ENCODE results near the gene ASF1A. TPM values are rescaled to one million over a fixed set of nuclear protein-coding genes. Genes with fewer than 3 reads are reported as not detected.
A peak's percentile ranks its signal among the peaks of the same experiment; 100 is the strongest.

Gene ASF1A
- total RNA-seq (10 to 100 TPM in 3 of 5 donors, 1 to 10 TPM in 1, under 1 TPM in 1; 0.87 to 39.7 (median 17.9) TPM), polyA plus RNA-seq (10 to 100 TPM; 13.5 to 15.1 (median 13.9) TPM)
- long read RNA-seq, donor 1, transcript ASF1A-201 (4 exons, 2,362 nt), result major isoform, 5 of 5 reads
- long read RNA-seq, donor 1, partial matches to known transcripts, result 0 of 5 reads
- long read RNA-seq, donor 1, other reads (novel, unspliced or antisense), result 0 of 5 reads
- long read RNA-seq, donor 2, transcript ASF1A-201 (4 exons, 2,362 nt), result major isoform, 7 of 7 reads
- long read RNA-seq, donor 2, partial matches to known transcripts, result 0 of 7 reads
- long read RNA-seq, donor 2, other reads (novel, unspliced or antisense), result 0 of 7 reads
- long read RNA-seq, donor 3, transcript ASF1A-201 (4 exons, 2,362 nt), result major isoform, 7 of 7 reads
- long read RNA-seq, donor 3, partial matches to known transcripts, result 0 of 7 reads
- long read RNA-seq, donor 3, other reads (novel, unspliced or antisense), result 0 of 7 reads
- long read RNA-seq, donor 4, result 0 reads
- long read RNA-seq, donor 5, transcript ASF1A-201 (4 exons, 2,362 nt), result major isoform, 15 of 15 reads
- long read RNA-seq, donor 5, partial matches to known transcripts, result 0 of 15 reads
- long read RNA-seq, donor 5, other reads (novel, unspliced or antisense), result 0 of 15 reads
- long read RNA-seq, donor 6, transcript ASF1A-201 (4 exons, 2,362 nt), result major isoform, 25 of 26 reads
- long read RNA-seq, donor 6, partial matches to known transcripts, result 0 of 26 reads
- long read RNA-seq, donor 6, other reads (novel, unspliced or antisense), result 0 of 26 reads
- long read RNA-seq, donor 7, transcript ASF1A-201 (4 exons, 2,362 nt), result major isoform, 9 of 9 reads
- long read RNA-seq, donor 7, partial matches to known transcripts, result 0 of 9 reads
- long read RNA-seq, donor 7, other reads (novel, unspliced or antisense), result 0 of 9 reads
- long read RNA-seq, donor 8, transcript ASF1A-201 (4 exons, 2,362 nt), result major isoform, 16 of 16 reads
- long read RNA-seq, donor 8, partial matches to known transcripts, result 0 of 16 reads
- long read RNA-seq, donor 8, other reads (novel, unspliced or antisense), result 0 of 16 reads
- long read RNA-seq, donor 9, transcript ASF1A-201 (4 exons, 2,362 nt), result major isoform, 13 of 13 reads
- long read RNA-seq, donor 9, partial matches to known transcripts, result 0 of 13 reads
- long read RNA-seq, donor 9, other reads (novel, unspliced or antisense), result 0 of 13 reads
- long read RNA-seq, donor 10, partial matches to known transcripts, result 0 of 3 reads
- long read RNA-seq, donor 10, other reads (novel, unspliced or antisense), result 0 of 3 reads

GRCh38 chr6:118893807-118894424 is at the start of gene ASF1A:
Gene ASF1A, plus strand, starts transcription at chr6:118894152. Its CDS starts 262 bp downstream, at chr6:118894414.
- peak; percentile 97 to 99 for DNase-seq
- Histone ChIP-seq H3K27ac (peak within 1 kb of the TSS; percentile 95 to 98 (median 97)), H3K27me3 (no peaks in the 10 kb centered on the region), H3K9me3 (no peaks in the 10 kb centered on the region), H3K4me3 (peak within 1 kb of the TSS; percentile 70 to 89 (median 82)), H3K4me1 (peaks cover 14 to 59% (median 40%) of the 10 kb centered on the region in 4 donors), H3K36me3 (peaks cover 0 to 5% (median 0%) of the 10 kb centered on the region in 4 donors)
- TF ChIP-seq EP300 (IDR thresholded peaks at IDR 0.05) (no peak), POLR2AphosphoS5 (IDR thresholded peaks at IDR 0.05) (peak; percentile 73 to 93 (median 88)), POLR2A (IDR thresholded peaks at IDR 0.05) (peak in 2 of 4 donors; percentile 32 to 65)
- TF ChIP-seq, protein P1, sequence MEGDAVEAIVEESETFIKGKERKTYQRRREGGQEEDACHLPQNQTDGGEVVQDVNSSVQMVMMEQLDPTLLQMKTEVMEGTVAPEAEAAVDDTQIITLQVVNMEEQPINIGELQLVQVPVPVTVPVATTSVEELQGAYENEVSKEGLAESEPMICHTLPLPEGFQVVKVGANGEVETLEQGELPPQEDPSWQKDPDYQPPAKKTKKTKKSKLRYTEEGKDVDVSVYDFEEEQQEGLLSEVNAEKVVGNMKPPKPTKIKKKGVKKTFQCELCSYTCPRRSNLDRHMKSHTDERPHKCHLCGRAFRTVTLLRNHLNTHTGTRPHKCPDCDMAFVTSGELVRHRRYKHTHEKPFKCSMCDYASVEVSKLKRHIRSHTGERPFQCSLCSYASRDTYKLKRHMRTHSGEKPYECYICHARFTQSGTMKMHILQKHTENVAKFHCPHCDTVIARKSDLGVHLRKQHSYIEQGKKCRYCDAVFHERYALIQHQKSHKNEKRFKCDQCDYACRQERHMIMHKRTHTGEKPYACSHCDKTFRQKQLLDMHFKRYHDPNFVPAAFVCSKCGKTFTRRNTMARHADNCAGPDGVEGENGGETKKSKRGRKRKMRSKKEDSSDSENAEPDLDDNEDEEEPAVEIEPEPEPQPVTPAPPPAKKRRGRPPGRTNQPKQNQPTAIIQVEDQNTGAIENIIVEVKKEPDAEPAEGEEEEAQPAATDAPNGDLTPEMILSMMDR (IDR thresholded peaks at IDR 0.05), result peak in 4 of 7 experiments; percentile 38 to 54 (median 48)
- WGBS, 5 donors, result 0 to 1% (median 0%) methylated on average over 51 of the region's 51 CpGs
- intact Hi-C loops (cut with DNase I; ENCODE audit: low total_unique reads), result no loop called here

GRCh38 chr6:118844915-118845314 is 49.0 kb upstream of the ASF1A start:
- intact Hi-C loops (cut with DNase I; ENCODE audit: low total_unique reads), result no loop called here
- no peaks in the 10 kb centered on the region for H3K27me3 ChIP-seq
- H3K4me1 ChIP-seq, result peaks cover 0 to 10% (median 3%) of the 10 kb centered on the region in 4 donors
- DNase-seq, result no peak
- no peaks in the 10 kb centered on the region for H3K36me3 ChIP-seq
- TF ChIP-seq POLR2A (IDR thresholded peaks at IDR 0.05), result no peak
- TF ChIP-seq, protein P1 (IDR thresholded peaks at IDR 0.05), result no peak
- H3K9me3 ChIP-seq, result no peaks in the 10 kb centered on the region
- no peak overlapping the region for H3K4me3 ChIP-seq
- H3K27ac ChIP-seq, result no peak overlapping the region
- 82 to 90% (median 88%) methylated on average over 3 of the region's 3 CpGs for WGBS, 5 donors

DNA sequence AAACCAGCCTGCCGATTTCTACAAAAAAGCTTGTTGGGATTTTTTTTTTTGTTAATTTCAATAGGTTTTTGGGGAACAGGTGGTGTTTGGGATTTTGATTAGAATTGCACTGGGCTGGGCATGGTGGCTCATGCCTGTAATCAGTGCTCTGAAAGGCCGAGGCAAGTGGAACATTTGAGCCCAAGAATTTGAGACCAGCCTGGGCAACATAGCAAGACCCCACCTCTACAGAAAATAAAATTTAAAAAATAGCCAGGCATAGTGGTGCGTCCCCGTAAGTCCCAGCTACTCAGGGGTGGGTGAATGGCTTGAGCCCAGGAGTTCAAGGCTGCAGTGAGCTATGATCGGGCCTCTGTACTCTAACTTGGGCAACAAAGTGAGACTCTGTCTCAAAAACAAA is 40.5 kb upstream of the ASF1A start:
- DNase-seq, result no peak
- H3K27me3 ChIP-seq, result no peaks in the 10 kb centered on the region
- no peaks in the 10 kb centered on the region for H3K9me3 ChIP-seq
- H3K4me3 ChIP-seq, result no peak overlapping the region
- WGBS, 5 donors, result 86 to 99% (median 97%) methylated on average over 5 of the region's 5 CpGs
- intact Hi-C loops (cut with DNase I; ENCODE audit: low total_unique reads), result no loop called here
- TF ChIP-seq POLR2AphosphoS5 (IDR thresholded peaks at IDR 0.05), result no peak
- TF ChIP-seq, protein P1 (IDR thresholded peaks at IDR 0.05), result no peak
- no peak for TF ChIP-seq POLR2A (IDR thresholded peaks at IDR 0.05)
- no peak for TF ChIP-seq EP300 (IDR thresholded peaks at IDR 0.05)
- no peak overlapping the region for H3K27ac ChIP-seq
- peaks cover 0 to 7% (median 0%) of the 10 kb centered on the region in 4 donors for H3K36me3 ChIP-seq
- peaks cover 0 to 5% (median 2%) of the 10 kb centered on the region in 4 donors for H3K4me1 ChIP-seq

Data from stomach (tissue), 19 donors.